ENCODE data around the gene MYL1. TPM values are rescaled to one million over a fixed set of nuclear protein-coding genes. Genes with fewer than 3 reads are reported as not detected.

MYL1 gene
- total RNA-seq, 2 experiments from 2014 or later, result not detected

DNA sequence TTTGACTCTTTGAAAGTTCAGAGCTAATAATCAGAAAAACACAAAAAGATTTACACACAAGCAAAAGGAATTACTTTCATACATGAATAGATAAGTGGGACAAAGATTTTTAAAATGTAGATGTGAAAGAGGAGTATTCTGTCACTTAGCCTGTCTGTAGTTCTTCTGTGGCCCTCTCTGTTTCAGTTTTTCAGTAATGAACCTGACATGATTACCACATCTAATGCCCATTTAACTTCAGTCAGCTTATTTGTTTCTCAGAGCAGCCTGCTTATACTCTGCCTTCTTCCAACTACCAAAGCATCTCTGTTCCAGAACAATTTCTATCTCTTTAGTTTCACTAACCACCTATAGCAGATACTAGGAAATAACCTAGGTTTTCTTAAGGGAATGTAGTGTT is 55.3 kb downstream of the MYL1 start:
- intact Hi-C loops (cut with micrococcal nuclease; ENCODE audit: unreplicated experiment), result no loop called here
- no TSS peak for BruUV-seq (replicated peaks)
- H3K9me3 ChIP-seq (ENCODE audit: low read length), result no peaks in the 10 kb centered on the region
- no peak overlapping the region for H3K4me2 ChIP-seq (ENCODE audit: low read length)
- no peaks in the 10 kb centered on the region for H3K4me1 ChIP-seq (ENCODE audit: insufficient read depth, low read length, poor library complexity, severe bottlenecking)
- H2AFZ ChIP-seq (ENCODE audit: low read length), result no peak overlapping the region
- H4K20me1 ChIP-seq (ENCODE audit: insufficient read depth, low read length), result no peaks in the 10 kb centered on the region
- DNase-seq (ENCODE audit: low spot score), result no peak
- H3K36me3 ChIP-seq (ENCODE audit: insufficient read depth, low read length), result no peaks in the 10 kb centered on the region
- TF ChIP-seq, protein P1, sequence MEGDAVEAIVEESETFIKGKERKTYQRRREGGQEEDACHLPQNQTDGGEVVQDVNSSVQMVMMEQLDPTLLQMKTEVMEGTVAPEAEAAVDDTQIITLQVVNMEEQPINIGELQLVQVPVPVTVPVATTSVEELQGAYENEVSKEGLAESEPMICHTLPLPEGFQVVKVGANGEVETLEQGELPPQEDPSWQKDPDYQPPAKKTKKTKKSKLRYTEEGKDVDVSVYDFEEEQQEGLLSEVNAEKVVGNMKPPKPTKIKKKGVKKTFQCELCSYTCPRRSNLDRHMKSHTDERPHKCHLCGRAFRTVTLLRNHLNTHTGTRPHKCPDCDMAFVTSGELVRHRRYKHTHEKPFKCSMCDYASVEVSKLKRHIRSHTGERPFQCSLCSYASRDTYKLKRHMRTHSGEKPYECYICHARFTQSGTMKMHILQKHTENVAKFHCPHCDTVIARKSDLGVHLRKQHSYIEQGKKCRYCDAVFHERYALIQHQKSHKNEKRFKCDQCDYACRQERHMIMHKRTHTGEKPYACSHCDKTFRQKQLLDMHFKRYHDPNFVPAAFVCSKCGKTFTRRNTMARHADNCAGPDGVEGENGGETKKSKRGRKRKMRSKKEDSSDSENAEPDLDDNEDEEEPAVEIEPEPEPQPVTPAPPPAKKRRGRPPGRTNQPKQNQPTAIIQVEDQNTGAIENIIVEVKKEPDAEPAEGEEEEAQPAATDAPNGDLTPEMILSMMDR (conservative IDR thresholded peaks at IDR 0.05; ENCODE audit: low read length), result no peak
- no peak for TF ChIP-seq EZH2phosphoT487 (IDR thresholded peaks at IDR 0.05; ENCODE audit: borderline replicate concordance, low read depth, low read length)
- H3K27ac ChIP-seq (ENCODE audit: low read depth, low read length, poor library complexity, severe bottlenecking), result no peak overlapping the region
- H3K4me3 ChIP-seq (ENCODE audit: low read depth, low read length, poor library complexity, severe bottlenecking), result no peak overlapping the region
- ChIA-PET CTCF (ENCODE audit: unreplicated experiment) (no interaction called here), POLR2A (interaction anchor here (1.0 kb wide), 1 partner anchor 9 kb away, joined by 3 read pairs; no protein-coding TSS in a partner anchor)
- no peaks in the 10 kb centered on the region for H3K9me2 ChIP-seq (ENCODE audit: insufficient read depth, low read length)
- no peaks in the 10 kb centered on the region for H3K79me2 ChIP-seq (ENCODE audit: insufficient read depth, low read depth, low read length)

- H3K4me2 ChIP-seq (ENCODE audit: low read length), result no peak overlapping the region
- H3K27ac ChIP-seq (ENCODE audit: low read depth, low read length, poor library complexity, severe bottlenecking), result no peak overlapping the region
- no peaks in the 10 kb centered on the region for H3K4me1 ChIP-seq (ENCODE audit: insufficient read depth, low read length, poor library complexity, severe bottlenecking)
- TF ChIP-seq EZH2phosphoT487 (IDR thresholded peaks at IDR 0.05; ENCODE audit: borderline replicate concordance, low read depth, low read length), result no peak
- TF ChIP-seq, protein P1 (conservative IDR thresholded peaks at IDR 0.05; ENCODE audit: low read length), result no peak
- no peak overlapping the region for H2AFZ ChIP-seq (ENCODE audit: low read length)
- no peak for DNase-seq (ENCODE audit: low spot score)
- no TSS peak for BruUV-seq (replicated peaks)
- H3K9me2 ChIP-seq (ENCODE audit: insufficient read depth, low read length), result no peaks in the 10 kb centered on the region
- ChIA-PET CTCF (ENCODE audit: unreplicated experiment) (no interaction called here), POLR2A (interaction anchor here (0.6 to 1.0 kb wide), 3 partner anchors 14 to 986 kb away, joined by 3 to 4 read pairs (median 4); no protein-coding TSS in a partner anchor)
- H3K9me3 ChIP-seq (ENCODE audit: low read length), result no peaks in the 10 kb centered on the region
- intact Hi-C loops (cut with micrococcal nuclease; ENCODE audit: unreplicated experiment), result no loop called here
- no peak overlapping the region for H3K4me3 ChIP-seq (ENCODE audit: low read depth, low read length, poor library complexity, severe bottlenecking)
- H3K36me3 ChIP-seq (ENCODE audit: insufficient read depth, low read length), result no peaks in the 10 kb centered on the region
- no peaks in the 10 kb centered on the region for H3K79me2 ChIP-seq (ENCODE audit: insufficient read depth, low read depth, low read length)
- no peaks in the 10 kb centered on the region for H4K20me1 ChIP-seq (ENCODE audit: insufficient read depth, low read length)
These were observed 62.0 kb downstream of the MYL1 start for GRCh38 chr2:210252699-210253606.

DNA sequence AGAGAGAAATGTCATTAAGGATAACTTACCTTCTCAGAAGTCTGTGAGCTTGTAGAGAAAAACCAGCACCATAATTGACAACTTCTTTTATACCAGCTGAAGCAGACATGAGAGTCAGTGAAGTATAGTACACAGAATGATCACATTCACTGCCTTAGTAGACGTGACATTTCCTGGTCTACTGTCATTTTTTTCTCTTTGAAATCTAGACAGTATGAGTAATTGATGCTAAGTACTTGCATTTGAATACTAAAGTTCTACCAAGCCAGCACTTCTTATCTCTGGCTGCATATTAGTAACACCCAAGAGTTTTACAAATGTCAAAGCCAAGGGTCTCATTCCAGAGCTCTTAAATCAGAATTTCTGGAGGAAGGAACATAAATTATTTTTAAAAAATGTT is 64.4 kb downstream of the MYL1 start:
- Histone ChIP-seq H3K4me1 (ENCODE audit: insufficient read depth, low read length, poor library complexity, severe bottlenecking) (no peaks in the 10 kb centered on the region), H3K4me2 (ENCODE audit: low read length) (no peak overlapping the region), H3K27ac (ENCODE audit: low read depth, low read length, poor library complexity, severe bottlenecking) (no peak overlapping the region), H4K20me1 (ENCODE audit: insufficient read depth, low read length) (no peaks in the 10 kb centered on the region), H3K9me2 (ENCODE audit: insufficient read depth, low read length) (no peaks in the 10 kb centered on the region), H3K36me3 (ENCODE audit: insufficient read depth, low read length) (no peaks in the 10 kb centered on the region), H3K9me3 (ENCODE audit: low read length) (no peaks in the 10 kb centered on the region), H3K4me3 (ENCODE audit: low read depth, low read length, poor library complexity, severe bottlenecking) (no peak overlapping the region), H3K79me2 (ENCODE audit: insufficient read depth, low read depth, low read length) (no peaks in the 10 kb centered on the region), H2AFZ (ENCODE audit: low read length) (no peak overlapping the region)
- intact Hi-C loops (cut with micrococcal nuclease; ENCODE audit: unreplicated experiment), result no loop called here
- ChIA-PET POLR2A (interaction anchor here (0.7 to 0.8 kb wide), 3 partner anchors 9 to 484 kb away, joined by 3 to 4 read pairs (median 3); no protein-coding TSS in a partner anchor), CTCF (ENCODE audit: unreplicated experiment) (no interaction called here)
- DNase-seq (ENCODE audit: low spot score), result no peak
- no TSS peak for BruUV-seq (replicated peaks)
- TF ChIP-seq, protein P1 (conservative IDR thresholded peaks at IDR 0.05; ENCODE audit: low read length), result no peak
- TF ChIP-seq EZH2phosphoT487 (IDR thresholded peaks at IDR 0.05; ENCODE audit: borderline replicate concordance, low read depth, low read length), result no peak
